GM12865 (cell line): Measurements from ENCODE around the gene TUSC1.

ENCODE experiments used
- DNase-seq: peaks from one replicate; pipeline ENCODE4 v3.0.0; 2010; ENCODE audit warnings: low read depth
- H3K4me3 ChIP-seq: 2 replicates; pipeline ENCODE4 v1.5.1; 2011; ENCODE audit warnings: mild to moderate bottlenecking, low read depth, low read length, control low read depth
- CTCF ChIP-seq: IDR thresholded peaks from 2 replicates; pipeline ENCODE4 v1.5.1; 2011; ENCODE audit warnings: low read length, control low read depth, low read depth, inconsistent platforms; ENCODE audit not compliant: insufficient read depth; ENCODE audit errors: missing control alignments

The TUSC1 gene

GRCh38 chr9:25678147-25678666 lies at the start of gene TUSC1:
TUSC1 (minus strand) TSS chr9:25678444; CDS start chr9:25678312, 132 bp downstream.
- TF ChIP-seq CTCF, result no peak
- no peak within 1 kb of the TSS for H3K4me3 ChIP-seq
- no peak for DNase-seq

DNA sequence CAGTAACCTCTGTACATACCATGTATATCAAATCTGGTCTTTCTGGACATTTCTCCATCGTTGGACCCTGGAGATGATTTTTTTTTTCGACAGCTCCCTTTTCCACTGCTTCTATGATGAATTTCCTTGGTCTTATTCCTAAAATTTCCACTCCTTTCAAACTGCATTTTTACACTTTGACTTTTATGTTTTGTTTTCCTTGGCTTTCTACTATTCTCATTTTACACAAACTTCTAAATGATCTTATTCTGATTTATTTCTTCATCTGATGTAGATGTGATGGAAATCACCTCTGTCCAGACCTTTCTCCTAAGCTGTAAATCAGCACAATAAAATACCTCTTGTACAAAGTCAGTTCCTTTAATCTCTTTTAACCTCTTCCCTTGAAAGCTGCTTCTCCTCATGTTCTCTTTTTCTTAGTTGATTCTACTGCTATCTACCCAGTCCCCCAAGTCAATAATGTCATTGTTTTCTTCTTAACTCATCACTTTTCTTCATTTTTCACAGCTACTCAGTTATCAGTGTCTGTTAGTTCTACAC lies 48.7 kb upstream of the TUSC1 start:
- TF ChIP-seq CTCF, result no peak
- no peak overlapping the region for H3K4me3 ChIP-seq
- DNase-seq, result no peak

DNA sequence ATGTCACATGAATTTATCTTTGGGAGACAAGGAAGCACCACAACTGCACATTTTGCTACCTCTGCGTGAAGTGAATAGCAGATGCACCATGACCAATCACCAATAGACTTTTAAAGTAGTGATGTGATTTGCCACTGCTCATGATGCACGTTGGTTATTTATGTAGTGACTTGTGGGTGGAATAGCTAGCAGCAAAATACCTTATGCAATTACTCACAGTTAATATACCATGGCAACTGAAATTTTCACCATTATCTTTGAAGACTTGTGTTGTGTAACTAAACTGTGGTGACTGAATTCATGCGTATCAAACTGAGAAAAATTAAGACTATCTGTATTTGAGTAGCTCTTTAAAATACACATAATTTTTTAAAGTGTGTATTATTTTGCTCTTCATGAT lies 46.2 kb upstream of the TUSC1 start:
- no peak for DNase-seq
- no peak for TF ChIP-seq CTCF
- H3K4me3 ChIP-seq, result no peak overlapping the region

- TF ChIP-seq CTCF, result no peak
- no peak overlapping the region for H3K4me3 ChIP-seq
These were observed 38.1 kb upstream of the TUSC1 start for GRCh38 chr9:25716220-25716872.

GRCh38 chr9:25709941-25710340 lies 31.7 kb upstream of the TUSC1 start:
- TF ChIP-seq CTCF, result no peak
- no peak overlapping the region for H3K4me3 ChIP-seq

More at GRCh38 chr9:25716220-25716872, 38.1 kb upstream of the TUSC1 start:
- DNase-seq, result no peak

DNA sequence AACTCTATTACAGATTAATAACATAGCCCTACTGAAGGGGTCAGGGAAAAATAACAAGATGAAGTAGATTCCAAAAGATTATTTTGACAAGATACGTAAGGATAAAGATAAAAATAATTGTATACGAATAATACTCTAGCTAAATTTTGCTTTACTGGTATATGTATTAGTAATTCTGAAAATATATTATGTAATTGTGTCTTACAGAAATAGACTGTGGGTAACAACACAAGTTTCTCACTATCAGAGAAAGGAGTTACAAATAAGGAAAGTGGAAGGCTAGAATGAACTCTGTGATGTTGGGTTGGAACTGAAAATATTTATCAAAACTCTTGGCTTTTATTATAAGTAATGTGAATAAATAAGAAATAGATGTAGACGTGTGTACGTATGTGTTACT lies 26.6 kb upstream of the TUSC1 start:
- H3K4me3 ChIP-seq, result no peak overlapping the region
- no peak for TF ChIP-seq CTCF
- DNase-seq, result no peak

More at GRCh38 chr9:25709941-25710340, 31.7 kb upstream of the TUSC1 start:
- no peak for DNase-seq

DNA sequence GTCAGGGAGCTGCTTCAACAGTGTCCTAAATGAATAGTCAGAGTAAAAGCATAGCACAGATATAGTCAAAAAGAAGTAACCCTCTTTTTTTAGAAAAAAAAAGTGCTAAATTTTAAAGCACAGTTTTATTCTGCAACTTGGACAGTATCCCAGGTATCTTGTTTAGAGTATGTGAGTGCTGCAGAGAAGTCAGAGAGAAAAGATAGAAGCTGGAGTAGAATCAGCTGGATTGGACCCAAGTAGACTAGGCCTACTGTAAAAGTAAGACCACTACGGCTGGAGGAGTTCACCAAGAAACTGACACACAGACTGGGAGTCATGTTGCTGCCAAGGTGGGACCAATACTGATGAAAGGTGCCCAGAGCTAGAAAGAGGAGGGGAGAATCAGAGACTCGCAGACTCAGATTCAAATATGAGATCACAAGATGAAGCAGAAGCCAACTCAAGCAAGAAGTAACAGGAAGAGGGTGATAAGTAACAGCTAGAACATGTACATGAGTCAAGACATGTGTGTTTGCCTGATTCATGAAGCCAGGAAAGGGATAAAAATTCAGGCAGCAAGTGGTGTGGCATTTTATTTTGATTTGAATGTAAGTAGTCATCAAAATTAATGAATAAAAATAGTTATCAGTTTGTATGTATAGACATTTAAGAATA lies 25.6 kb upstream of the TUSC1 start:
- DNase-seq, result no peak
- H3K4me3 ChIP-seq, result no peak overlapping the region
- TF ChIP-seq CTCF, result no peak
